G401 (cell line): ENCODE results near the gene TEX14. TPM values are rescaled to one million over a fixed set of nuclear protein-coding genes. Genes with fewer than 3 reads are reported as not detected.
"Not testable (repeated sequence)": the region's sequence is repeated elsewhere in the genome, so short reads cannot be mapped to it uniquely, and the experiment has no call there.

Experiments
- DNase-seq: peaks from one replicate; pipeline ENCODE4 v3.0.0-alpha.2; 2015; ENCODE audit warnings: low spot score
- in situ Hi-C: cut with HindIII; loops from 2 replicates; pipeline ENCODE4 v1.10.0; 2016; ENCODE audit warnings: low sequenced_read_pairs, mixed read lengths
- total RNA-seq: library from RNA; depleted of rRNA; stranded (reverse); fragments of >200 nt; shearing (Covaris generic); gene quantifications from 2 replicates; pipeline ENCODE4 v1.2.3, GENCODE V29; 2014

Gene TEX14
- total RNA-seq, 1 experiment from 2014 or later, result not detected

GRCh38 chr17:58577696-58578095 is 114.1 kb downstream of the TEX14 start:
- in situ Hi-C loops, result no loop called here
- peak; percentile 67 for DNase-seq

DNA sequence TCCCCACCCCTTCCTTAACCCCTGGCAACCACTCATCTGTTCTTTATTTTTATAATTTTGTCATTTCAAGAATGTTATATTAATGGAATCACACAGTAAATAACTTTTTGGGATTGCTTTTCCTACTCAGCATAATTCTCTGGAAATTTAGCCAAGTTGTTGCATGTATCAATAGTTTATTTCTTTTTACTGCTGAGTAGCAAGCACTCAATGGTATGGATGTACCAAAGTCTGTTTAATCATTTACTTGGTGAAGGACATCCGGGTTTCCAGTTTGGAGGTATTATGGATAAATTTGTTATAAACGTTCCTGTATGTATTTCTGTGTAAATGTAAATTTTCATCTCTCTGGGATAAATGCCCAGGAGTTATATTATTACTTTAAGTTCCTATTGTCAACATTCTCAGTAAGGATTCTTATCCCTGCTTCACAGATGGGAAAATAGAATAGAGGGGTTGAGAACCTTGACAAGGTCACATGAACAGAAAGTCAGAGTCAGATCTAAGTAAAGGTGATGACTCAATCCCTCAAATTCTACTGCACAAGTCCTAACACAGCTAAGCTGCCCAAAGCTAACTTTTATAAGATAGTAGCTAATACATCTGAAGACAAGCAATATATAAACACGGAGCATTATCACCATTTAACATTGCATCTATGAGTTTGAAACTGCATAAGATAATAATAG is 115.0 kb downstream of the TEX14 start:
- DNase-seq, result no peak
- in situ Hi-C loops, result no loop called here

DNA sequence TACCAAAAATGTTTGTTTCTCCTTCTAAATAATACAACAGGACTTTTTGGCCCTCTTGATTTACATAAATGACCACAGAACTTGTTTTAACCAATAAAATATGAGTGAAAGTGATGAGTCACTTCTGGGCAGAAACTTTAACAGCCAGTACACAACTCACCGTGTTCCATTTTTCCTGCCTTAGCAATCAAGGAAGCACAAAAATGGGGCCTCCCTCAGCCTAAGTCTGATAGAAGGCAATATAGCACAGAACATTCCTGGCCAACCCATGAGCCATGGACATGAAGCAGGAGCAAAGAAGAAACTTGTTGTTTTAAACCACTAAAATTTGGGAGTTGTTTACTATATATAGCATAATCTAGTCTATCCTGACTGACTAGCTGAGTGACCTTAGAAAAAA is 116.3 kb downstream of the TEX14 start:
- DNase-seq, result no peak
- in situ Hi-C loops, result no loop called here

DNA sequence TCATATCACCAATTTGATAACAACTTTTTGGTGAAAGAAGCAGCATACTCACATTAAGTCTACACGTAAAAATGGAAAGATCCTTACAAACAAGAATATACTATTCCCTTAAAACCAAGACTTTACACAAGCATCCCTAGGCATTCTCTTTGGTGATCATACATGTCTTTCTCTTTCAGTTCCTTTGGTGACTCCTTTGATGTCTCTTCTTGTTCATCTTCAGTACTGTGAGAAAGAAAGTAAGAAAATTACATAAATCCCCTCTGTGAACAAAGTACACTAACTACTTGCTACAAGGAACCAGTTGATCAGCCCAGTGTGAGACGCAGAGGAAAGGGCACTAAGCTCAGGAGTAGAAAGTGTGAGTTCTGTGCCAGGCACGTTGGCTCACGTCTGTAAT is 117.8 kb downstream of the TEX14 start:
- no peak for DNase-seq
- in situ Hi-C loops, result no loop called here

DNA sequence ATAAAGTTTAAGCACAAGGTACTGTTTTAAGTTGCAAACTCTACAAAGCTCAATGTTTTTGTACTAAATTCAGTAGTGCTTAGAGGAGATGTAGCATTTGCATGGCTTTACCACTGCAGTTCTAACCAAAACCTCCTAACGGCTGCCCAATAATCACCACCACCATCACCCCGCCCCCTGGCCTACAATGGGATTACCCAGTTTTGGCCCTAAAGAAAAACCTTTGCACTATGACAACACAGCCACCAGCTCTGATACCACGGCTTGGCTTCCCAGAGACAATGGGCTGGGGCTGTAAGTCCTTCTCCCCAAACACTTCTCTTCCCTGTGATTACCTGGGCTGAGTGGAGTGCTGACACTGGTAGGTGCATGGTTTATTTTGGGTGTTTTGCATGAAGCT is 119.0 kb downstream of the TEX14 start:
- DNase-seq, result no peak
- in situ Hi-C loops, result no loop called here

- in situ Hi-C loops, result no loop called here
- DNase-seq, result no peak
Observed at GRCh38 chr17:58570758-58571157, 121.1 kb downstream of the TEX14 start.

GRCh38 chr17:58569196-58569595 is 122.6 kb downstream of the TEX14 start:
- in situ Hi-C loops, result no loop called here
- DNase-seq, result no peak

GRCh38 chr17:58568044-58568799 is 123.6 kb downstream of the TEX14 start:
- in situ Hi-C loops, result no loop called here
- DNase-seq, result no peak

GRCh38 chr17:58565389-58566311 is 126.2 kb downstream of the TEX14 start:
- in situ Hi-C loops, result no loop called here
- DNase-seq, result peak; percentile 43

DNA sequence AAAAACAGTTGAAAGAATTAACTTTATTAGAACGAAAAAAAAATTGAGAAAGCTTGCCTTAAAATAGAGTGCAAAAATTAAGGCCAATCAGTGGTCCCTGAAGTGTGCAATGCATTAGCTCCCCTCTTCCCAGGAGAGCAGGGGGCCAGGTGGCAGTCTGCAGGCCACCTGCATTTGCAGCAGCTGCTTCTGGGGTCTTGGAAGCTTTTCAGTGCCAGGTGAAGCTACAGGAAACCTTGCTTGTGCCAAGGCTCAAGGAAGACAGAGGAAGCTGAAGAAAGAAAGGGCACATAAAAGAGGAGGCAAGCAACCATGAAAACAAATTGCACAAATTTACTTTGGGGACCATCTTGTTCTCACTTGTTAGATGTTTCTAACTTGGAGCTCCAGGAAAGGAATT is 126.9 kb downstream of the TEX14 start:
- in situ Hi-C loops, result no loop called here
- DNase-seq, result peak; percentile 89

DNA sequence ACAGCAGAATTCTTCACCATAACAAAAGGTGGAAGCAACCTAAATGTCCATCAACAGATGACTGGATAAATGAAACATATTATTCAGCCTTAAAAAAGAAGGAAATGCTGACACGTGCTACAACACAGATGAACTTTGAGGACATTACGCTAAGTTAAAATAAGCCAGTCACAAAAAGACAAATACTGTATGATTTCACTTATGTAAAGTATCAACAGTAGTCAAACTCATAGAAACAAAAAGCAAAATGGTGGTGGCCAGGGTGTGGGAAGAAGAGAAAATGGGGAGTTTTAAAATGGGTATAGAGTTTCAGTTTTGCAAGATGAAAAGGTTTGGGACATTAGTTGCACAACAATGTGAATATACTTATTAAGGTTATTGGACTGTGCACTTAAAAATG is 127.6 kb downstream of the TEX14 start:
- DNase-seq, result no peak
- in situ Hi-C loops, result no loop called here

DNA sequence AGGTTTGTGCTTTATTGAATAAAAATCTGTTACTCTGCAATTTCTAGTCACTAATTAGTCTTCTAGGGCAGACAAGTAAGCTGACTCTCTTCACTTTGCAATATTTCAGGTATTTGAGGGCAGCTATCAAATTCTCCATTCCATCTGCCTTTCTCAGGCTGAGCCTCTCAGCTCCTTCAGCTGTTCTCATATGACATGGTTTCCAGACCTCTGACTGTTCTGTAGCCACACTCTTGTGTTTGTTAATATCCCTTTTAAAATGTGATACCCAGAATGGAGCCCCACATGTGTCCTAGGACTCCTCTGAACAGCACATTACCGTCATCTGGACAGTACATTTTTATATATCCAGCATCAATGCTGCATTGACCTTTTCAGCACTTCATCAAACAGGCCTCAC is 131.3 kb downstream of the TEX14 start:
- in situ Hi-C loops, result no loop called here
- DNase-seq, result no peak

- no peak for DNase-seq
- in situ Hi-C loops, result no loop called here
Observed at GRCh38 chr17:58557981-58558380, 133.9 kb downstream of the TEX14 start.

- DNase-seq, result no peak
Observed at GRCh38 chr17:58556833-58557250, 135.0 kb downstream of the TEX14 start.

DNA sequence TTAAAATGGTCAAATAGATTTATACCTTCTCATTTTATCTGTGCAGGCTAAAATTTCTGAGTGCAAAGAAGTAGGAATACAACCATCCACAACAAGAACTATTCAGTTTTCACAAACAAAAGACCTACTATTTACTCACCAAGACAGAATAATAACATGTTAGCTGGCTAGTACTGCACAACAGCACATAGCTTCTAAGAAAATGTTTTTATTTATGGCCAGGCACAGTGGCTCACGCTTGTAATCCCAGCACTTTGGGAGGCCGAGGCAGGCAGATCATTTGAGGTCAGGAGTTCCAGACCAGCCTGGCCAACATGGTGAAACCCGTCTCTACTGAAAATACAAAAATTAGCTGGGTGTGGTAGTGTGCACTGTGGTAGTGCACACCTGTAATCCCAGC is 136.7 kb downstream of the TEX14 start:
- in situ Hi-C loops, DNase-seq: not testable (repeated sequence)

More at GRCh38 chr17:58556833-58557250, 135.0 kb downstream of the TEX14 start:
- in situ Hi-C loops, result no loop called here

DNA sequence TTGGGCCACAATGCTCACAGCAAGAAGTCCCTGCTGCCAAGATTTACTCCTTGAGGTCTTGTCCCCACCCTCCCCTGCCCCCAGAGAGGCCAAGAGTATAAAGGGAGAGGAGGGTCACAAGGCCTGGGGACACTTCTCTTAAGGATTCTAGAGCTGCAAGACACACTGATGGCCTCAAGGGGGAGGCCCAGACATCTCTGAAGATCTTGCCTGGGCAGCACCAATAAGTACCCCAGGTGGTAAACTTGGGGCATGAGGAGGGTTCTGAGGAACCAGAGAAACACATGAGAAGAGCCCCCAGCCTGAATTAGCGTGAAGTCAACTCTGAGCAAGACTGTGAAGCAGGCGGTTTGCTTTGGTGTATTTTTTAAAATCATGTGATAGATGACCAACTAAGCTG is 150.6 kb downstream of the TEX14 start:
- in situ Hi-C loops, result no loop called here
- DNase-seq, result no peak

DNA sequence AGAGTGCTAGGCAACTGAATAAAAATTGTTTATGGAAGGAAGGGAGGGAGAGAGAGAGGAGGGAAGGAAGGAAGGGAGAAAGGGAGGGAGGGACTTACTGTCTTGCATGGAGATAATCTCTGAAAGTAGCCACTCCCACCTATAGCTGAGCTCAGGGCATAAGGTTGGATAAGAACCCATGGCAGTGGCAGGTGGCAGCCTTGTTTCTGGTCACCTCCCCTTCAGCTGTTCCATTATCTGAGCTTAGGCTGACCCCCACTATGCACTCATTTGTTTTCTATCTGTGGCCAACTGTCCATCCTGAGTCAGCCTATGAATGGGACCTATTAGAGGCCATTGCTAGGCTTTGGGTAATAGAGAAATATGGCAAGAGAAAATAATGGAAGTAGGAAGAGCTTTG is 152.1 kb downstream of the TEX14 start:
- in situ Hi-C loops, result no loop called here
- peak; percentile 26 for DNase-seq

DNA sequence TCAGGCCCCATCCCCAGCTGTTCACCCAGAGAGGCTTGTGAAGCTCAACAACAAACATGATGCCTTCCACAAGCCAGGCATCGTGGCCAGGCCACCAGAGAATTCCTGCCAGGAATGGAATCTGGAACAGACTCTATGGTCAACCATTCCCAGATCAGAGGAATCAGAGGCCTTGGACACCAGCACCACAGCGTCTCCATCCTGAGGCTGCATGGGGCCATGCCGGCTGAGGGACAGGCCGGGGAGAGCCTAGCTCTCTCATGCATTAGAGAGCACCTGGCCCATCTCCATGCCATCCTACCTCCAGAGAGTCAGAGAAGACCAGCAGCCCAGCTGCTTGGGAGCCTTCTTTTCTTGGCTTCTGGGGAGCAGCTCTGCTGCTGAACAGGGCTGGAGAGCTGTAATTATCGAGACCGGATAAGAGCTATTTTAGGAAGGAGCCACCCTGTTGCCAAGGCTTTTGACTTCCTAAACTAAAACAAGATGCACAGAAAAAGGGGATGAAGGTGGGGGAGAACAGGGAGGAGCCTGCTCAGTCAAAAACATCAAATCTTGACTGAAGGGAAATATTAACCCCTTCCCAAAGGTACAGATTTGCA is 152.9 kb downstream of the TEX14 start:
- in situ Hi-C loops, result no loop called here
- peak; percentile 55 for DNase-seq

DNA sequence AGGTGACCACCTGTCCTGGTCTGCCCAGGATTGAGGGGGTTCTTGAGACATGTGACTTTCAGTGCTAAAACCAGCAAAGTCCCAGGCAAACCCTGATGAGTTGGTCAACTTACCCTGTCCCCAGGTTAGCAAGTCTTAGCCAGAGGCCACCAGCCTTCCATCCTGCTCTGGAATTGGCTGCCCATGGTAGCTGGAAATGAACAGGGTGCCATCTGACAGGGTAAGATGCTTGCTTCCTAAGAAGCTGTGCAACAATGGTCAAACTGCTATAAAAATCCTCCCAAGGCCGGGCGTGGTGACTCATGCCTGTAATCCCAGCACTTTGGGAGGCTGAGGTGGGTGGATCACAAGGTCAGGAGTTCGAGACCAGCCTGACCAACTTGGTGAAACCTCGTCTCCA is 154.6 kb downstream of the TEX14 start:
- in situ Hi-C loops, result no loop called here
- DNase-seq, result no peak
